Adrenal gland (tissue), 5 donors: Measurements from ENCODE around the gene PHOX2A.

Experiments
- POLR2A ChIP-seq, 2 donors: fragments of 450-650 bp; IDR thresholded peaks; one replicate each; pipeline ENCODE4 v1.6.1; 2017; ENCODE audit warnings: antibody characterized with exemption in 2 of 2, mild to moderate bottlenecking in 2 of 2, moderate library complexity in 1 of 2
- TF ChIP-seq, protein P1 (sequence below), 6 experiments: fragments of 450-650 bp in 4 of 6; fragments of 200-600 bp in 2 of 6; sonication (generic) in 1 of 6; IDR thresholded peaks; 1 replicate in 5 of 6; 2 replicates in 1 of 6; pipeline versions ENCODE4 v1.5.1 to v1.8.0; 2016 to 2021; ENCODE audit warnings: antibody characterized with exemption in 6 of 6, mild to moderate bottlenecking in 2 of 6, moderate library complexity in 1 of 6
- donor health status: DM: no; HTN: no; CAD: no.

DNA sequence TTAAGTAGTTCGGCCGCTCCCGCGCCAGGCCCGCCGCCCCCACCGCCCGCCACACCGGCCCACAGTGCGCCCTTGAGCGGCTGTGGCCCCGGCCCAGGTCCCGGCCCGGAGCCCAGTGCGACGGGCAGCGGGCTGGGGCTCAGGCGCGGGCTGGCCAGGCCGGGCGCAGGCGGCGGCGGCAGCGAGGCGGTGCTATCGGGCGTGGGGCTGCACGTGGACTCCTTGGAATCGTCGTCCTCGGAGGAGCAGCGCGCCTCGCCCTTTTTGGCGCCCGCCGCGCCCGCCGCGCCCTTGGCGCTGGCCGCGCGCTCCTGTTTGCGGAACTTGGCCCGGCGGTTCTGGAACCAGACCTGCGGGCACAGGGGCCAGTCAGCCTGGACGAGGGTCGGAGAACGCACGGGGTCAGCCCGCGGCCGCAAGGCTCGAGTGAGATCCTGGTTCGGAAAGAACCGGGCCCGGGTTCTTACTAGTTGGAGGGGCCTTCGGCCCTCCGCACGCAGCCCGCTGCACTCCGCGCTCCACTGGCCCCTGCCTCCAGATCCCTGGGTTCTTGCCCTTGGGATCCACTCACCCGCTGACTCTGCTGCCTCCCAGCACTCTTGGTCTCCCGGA, 4.0 kb downstream of the PHOX2A start:
- TF ChIP-seq, protein P1, sequence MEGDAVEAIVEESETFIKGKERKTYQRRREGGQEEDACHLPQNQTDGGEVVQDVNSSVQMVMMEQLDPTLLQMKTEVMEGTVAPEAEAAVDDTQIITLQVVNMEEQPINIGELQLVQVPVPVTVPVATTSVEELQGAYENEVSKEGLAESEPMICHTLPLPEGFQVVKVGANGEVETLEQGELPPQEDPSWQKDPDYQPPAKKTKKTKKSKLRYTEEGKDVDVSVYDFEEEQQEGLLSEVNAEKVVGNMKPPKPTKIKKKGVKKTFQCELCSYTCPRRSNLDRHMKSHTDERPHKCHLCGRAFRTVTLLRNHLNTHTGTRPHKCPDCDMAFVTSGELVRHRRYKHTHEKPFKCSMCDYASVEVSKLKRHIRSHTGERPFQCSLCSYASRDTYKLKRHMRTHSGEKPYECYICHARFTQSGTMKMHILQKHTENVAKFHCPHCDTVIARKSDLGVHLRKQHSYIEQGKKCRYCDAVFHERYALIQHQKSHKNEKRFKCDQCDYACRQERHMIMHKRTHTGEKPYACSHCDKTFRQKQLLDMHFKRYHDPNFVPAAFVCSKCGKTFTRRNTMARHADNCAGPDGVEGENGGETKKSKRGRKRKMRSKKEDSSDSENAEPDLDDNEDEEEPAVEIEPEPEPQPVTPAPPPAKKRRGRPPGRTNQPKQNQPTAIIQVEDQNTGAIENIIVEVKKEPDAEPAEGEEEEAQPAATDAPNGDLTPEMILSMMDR (IDR thresholded peaks at IDR 0.05) = peak in 2 of 6 experiments; percentile 31 to 34
- peak in 1 of 2 donors; percentile 5 for TF ChIP-seq POLR2A (IDR thresholded peaks at IDR 0.05)
